Inflammatory macrophage treated with lipopolysaccharide for 4 hours (primary cell): ENCODE data around the gene BCAR3.
"Not testable (repeated sequence)": the region's sequence is repeated elsewhere in the genome, so short reads cannot be mapped to it uniquely, and the experiment has no call there.

ENCODE experiments used
- DNase-seq: peaks from one replicate; pipeline ENCODE4 v3.0.0-alpha.2; 2020

Gene BCAR3

DNA sequence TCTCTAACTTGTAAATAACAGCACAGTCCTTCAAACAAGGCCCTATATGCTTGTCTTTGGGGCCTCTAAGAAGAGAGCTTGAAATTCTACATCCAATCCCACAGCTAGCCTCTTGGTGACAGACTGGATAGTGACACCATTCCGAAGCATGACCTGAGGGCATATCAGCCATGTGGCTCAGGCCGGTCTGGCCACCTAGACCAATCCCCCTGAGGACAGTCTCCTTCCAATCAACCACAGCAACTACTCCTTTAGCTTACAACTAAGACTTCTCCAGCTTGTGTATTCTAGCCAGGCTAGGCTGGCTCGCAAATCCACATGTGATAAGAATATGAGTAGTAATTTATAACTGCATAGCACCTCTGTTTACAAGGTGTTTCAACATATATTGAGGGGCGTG lies 14.0 kb downstream of the BCAR3 start:
- no peak for DNase-seq

DNA sequence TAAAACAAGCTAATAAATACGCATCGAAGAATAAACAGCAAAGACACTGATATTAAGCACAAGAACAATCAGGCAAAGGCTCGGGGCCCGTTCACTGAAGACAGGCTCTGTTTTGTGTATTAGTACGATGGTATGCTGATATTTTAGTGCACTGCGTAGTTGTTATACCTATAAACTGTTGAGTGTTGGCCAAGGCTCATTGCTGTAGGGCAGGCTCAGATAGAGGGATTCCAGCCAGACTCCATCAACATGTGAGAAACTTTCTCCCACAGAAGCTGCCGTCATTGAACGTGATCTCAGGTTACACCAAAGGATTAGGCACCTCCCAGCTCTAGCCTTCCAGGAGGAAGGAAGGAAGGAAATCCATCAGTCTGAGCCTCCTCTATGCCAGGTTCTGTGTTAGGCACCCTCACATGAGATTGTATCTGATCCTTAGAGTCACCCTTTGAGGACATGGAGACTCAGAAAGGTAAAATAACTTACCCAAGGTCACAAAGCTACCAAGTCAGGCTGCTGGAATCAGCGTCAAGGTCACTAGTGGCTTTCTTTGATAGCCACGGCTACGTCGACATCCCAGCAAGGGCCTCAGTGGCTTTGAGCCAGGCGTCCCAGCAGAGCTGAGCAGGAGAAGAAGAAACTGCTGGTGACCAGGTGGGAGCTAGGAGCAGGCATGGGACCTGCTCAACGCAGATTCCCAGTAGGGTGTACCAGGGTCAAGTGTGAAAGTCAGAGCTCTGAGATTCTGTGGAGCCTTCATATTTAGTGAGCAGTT lies 14.8 kb downstream of the BCAR3 start:
- no peak for DNase-seq

DNA sequence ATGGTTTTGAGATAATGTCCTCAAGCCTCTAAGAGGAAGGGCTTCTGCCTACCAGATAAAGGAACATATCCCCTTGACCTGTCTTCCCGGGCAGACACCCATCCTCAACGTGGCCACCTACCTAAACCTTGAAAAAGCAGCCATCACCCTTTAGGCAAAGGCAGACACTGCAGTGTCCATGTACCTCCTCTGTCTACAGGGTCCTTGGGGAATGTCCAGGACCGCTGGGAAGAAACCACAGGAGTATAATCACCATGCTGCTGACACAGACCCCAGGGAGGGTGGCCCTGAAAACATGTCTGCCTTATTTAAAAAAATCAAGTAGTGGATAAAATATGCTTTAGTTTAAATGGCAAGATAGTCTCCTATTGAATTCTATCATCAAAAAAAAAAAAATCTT lies 16.6 kb downstream of the BCAR3 start:
- no peak for DNase-seq

DNA sequence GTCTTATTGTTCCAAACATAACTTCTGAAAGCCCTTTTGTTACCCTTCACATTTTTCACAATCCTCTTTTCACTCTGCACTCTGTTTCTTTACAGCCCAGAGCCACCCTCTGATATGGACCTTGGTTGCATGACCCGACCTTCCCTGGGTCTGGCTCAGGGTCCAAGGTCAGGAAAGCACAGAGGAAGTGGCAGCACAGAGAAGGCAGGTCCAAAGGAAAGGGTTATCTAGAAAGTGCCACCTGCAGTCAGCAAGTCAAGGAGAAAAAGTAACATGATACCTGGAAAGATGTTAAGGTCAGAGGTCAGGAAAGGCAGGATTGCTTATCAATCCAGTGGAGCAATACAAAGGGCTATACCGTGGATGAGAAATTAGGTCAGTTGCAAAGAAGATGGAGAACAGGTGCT lies 18.4 kb downstream of the BCAR3 start:
- DNase-seq: no peak

DNA sequence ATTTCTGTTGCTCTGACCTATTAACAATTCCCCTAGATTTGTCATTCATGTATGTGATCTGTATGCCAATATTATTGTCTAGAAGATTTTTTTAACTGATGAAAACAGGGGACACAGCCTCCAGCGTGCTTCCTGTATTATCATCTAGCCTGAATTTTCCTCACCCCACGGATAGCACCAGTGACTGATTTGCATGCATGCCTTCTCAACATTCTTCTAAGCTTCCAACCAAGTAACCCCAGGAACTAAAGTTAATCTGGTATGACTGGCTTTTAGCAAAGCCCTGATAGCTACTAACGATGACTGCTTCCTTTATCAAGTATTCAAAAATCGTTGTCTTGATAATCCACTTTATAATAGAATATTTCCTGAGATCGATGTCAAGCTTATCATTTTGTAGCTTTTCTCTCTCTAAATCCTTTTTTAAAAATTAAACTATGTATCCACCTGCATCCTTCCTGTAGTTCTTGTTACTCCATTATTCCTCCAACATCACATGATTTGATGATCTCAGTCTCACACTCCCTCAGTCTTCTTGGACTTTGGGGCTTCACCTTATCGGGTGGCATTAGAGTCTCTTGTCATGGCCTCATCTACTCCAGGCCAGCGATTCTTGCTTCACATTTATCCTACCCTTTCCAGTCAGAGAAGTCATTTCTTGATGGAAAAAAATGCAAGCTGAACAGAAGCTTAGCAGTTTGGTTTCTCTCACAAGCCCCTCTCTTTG lies 19.0 kb downstream of the BCAR3 start:
- no peak for DNase-seq

DNA sequence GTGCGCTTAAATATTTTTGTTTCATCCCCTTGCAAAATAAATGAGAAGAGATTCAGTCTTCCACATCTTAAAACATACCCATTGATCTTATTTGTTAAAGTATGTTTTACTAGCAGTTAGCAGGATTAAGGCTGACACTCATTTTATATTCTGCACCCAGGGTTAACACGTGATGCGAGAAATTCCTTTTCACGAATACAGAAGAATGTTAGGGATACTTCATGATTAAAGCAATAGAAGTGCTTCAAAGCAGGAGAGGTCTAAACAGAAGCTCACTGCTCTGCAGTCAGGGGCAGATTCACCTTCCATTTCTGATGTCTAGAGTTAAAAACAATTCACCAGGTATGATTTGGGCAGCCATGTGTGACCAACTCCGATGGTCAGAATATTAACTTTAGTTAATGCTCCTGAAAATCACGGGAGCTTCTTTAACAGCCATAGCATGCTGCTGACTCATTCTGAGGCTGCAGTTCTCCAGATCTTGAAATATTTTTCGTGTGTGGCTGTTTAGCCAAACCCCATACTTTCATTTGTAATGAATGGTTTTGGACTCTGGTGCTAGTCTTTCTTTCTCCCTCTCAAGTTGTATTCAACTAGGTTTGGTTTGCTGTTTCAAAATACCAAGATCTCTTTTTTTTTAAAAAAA lies 19.7 kb downstream of the BCAR3 start:
- DNase-seq: peak; percentile 63

DNA sequence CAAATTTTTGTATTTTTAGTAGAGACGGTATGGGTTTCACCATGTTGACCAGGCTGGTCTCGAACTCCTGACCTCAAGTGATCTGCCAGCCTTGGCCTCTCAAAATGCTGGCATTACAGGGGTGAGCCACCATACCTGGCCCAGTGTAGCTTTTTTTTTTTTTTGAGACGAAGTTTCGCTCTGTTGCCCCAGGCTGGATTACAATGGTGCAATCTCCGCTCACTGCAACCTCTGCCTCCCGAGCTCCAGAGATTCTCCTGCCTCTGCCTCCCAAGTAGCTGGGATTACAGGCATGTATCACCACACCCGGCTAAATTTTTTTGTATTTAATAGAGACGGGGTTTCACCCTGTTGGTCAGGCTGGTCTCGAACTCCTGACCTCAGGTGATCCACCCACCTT lies 20.3 kb downstream of the BCAR3 start:
- not testable (repeated sequence) for DNase-seq

DNA sequence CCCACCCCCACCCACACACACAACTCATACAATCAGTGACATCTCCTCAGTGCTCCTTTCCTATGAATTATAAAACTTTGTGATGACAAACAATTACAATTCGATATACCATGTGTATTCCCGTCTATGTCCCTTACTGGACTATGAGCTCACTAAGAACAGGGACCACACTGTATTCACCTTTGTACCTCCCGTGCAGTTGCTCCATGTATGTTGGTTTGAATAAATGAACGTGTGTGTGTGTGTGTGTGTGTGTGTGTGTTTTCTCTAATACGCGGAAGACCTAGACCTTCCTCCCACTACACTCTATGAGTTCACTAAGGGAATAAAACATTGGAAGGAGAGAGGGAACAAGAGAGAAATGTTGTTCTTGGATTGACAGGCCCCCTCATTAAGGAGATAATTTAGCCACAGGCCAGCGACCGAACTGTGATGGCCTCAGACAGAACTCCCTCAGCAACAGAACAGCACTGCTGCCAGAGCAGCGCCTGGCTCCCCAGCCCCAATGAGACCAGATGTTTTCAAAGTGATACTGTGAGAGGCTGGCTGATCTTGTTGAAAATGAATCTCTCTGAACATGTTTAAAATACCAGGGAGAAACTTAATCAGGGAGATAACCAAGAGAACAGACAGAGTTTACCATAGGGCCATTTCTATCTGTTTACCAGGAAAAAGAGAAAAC lies 21.7 kb downstream of the BCAR3 start:
- no peak for DNase-seq

DNA sequence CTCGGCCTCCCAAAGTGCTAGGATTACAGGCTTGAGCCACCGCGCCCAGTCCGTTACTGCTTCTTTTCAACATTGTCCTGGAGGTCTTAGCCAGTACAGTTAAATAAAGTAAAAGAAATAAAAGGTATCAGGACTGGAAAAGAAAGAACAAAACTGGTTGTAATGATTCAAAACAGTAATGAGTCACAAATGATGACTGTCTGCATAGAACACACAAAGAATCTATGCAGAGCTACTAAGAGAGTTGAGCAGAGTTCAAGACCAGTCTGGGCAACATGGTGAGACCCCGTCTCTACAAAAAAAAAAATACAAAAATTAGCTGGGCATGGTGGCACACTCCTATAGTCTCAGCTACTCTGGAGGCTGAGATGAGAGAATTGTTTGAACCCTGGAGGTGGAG lies 23.4 kb downstream of the BCAR3 start:
- DNase-seq: no peak

DNA sequence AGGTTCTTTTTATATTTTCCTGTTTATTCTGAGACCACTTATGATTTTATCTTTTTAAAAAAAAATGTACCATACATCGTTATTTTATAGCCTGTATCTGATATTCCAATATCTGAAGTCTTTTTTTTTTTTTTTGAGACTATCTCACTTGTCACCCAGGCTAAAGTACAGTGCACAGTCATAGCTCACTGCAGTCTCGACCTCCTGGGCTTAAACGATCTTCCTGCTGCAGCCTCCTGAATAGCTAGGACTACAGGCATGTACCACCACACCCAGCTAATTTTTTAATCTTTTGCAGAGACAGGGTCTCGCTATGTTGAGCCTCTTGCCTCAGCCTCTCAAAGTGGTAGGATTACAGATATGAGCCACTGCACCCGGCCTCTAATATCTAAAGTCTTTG lies 25.1 kb downstream of the BCAR3 start:
- DNase-seq: no peak

DNA sequence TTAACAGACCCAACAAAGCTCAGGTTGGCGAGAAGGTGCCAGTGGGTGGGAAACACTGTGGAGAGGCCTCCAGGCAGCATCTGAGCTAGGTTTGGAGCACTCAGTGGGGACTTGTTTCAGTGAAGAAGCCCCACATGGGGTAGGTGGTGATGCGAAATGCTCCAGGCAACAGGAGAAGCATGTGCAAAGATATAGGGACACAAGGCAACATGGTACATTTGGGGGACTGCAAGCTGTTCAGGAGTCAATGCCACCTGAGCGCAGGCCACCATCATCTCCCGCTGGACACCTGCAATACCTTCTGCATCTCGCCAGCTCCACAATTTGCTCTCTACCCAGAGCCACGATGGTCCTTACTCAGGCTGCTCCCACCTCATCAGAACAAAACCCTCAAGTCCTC lies 28.0 kb downstream of the BCAR3 start:
- DNase-seq: no peak

DNA sequence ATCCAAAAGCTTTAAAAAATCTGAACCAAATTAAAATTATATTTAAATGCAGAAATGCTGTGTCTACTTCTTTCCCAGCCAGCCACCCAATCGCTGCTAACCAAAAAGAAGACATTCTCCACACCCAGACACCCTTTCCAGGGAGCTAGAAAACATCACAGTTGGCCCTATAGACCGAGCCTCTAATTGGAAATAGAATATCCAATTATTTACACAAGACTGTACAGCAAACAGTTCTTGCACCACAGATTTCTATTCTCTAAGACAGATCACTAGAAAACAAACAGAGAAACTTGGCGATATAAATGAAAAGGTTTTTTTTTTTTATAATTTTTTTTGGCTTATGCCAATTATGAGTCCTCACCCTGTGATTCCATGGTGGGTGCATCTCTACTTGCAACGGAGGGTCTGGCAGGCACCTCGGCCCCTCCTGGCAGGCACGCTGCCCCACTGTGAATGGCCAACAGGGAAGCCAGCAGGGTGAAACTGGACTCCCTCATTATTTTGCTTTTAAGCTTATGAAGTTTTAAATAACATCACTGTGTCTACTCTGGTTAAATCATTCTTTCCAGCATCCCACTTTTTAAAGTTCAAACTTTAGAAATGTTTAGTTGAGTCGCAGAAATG lies 29.2 kb downstream of the BCAR3 start:
- no peak for DNase-seq

DNA sequence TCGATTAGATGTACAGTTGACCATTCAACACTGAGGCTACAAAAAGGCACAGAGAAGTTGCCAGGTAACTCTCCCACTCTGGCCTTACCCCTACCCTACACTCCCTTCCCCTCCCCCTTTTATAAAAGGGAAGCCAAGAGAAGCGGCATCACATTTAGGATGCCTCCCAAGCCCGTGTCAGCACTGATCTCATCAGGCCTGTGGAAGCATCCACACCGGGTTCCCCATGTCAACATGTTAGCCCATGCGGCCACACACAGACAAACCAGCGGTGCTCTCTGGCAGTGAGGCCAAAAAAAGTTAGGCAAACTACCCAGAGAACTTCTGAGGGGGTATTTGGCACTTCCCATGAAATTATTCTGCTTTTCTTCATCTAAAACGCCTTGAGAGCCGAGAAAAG lies 29.9 kb downstream of the BCAR3 start:
- DNase-seq: no peak

DNA sequence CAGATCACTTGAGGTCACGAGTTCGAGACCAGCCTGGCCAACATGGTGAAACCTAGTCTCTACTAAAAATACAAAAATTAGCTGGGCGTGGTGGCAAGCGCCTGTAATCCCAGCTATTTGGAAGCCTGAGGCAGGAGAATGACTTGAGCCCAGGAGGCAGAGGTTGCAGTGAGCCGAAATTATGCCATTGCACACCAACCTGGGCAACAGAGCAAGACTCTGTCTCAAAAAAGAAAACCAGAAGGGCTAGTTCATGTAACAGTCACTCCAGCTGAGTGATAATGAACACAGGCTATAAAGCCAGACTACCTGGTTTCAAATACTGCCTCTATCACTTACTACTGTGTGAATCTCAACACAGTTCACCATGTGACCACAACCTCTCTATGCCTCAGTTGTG lies 31.5 kb downstream of the BCAR3 start:
- not testable (repeated sequence) for DNase-seq

DNA sequence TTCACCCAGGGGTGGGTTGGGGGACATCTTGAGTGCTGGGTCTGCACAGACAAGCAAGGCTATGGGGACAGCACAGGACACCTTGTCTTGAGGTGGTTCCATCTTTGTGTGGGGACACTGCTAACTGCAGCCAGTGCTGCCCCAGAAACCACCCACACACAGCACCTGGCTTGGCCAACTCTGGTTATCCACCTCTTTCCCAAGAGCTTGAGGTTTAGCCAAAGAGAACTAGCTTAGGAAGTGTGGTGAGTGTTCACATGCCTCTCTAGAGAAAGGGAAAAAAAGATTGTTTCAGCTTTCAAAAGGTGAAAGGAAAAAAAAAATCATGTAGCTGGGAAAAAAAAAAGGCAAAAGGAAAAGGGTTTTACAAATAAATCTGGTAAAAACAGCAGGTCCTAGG lies 32.4 kb downstream of the BCAR3 start:
- no peak for DNase-seq

DNA sequence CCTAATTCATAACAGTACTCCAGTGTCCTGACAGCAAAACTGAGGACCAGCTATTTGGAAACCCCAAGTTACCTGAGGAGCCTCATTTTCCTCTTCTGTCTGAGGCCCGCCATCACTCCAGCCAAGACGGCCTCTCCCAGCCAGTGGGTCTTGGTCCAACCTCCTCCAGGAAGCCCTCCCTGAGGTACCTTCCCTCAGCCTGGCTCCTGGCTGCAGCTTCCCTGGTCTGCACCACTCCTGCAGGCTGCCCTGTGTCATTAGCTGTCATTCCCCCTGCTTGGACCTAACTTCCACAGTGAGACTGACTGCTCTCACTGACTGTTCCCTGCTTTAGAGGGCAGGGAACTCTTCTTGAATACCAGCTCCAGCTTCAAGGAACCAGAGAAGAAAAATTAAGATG lies 33.0 kb downstream of the BCAR3 start:
- DNase-seq: no peak

DNA sequence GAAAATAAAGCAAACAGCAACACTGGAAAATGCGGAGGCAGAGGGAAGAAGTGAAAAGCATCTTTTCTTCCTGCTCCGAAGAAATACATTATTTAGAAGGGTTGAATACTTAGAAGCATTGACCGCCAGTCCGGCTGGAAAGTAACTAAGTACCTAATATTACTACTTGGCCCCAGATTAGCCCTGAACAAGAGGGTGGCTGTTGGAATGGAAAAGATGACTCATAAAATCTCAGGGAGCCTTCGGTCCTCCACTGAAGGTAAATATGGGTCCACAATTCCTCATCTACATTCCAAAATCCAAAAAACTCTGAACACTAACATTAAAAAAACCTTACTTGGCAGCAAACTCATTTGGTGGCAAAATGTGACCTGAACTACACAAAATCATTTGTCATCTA lies 40.1 kb downstream of the BCAR3 start:
- no peak for DNase-seq

DNA sequence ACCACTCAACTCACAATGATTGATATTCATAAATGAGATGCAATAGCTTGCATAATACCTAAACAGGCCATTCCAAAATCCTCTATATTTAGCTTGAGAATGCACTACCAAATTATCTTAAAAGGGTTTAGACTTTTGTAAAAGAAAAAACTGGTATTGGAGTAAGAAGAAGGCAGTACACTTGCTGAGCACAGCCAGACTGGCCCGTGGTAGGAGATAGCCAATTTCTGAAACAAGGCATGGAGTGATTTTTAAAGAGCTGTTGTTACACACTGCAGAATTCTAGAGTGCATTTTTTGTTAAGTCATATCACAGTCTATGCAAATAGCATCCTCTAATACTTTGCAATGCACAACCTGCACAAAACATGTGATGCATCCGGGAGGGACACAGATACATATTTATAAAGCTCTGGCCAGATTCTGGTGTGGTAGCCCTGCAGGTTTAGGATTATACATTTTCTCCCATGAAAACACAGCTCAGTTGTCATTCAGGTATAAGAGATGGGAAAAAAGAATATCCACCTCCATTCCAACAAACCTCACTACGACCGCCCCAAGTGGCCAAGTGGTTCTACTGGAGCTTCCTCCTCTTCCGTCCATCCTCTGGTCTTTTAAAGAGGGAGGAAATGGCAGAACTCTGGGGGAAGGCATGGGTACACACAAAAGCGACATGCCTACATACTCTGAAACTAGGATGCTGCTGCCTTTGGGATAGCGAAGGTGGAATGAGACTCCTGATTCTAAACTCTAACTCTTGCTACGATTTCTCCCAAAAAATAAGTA lies 40.8 kb downstream of the BCAR3 start:
- no peak for DNase-seq

DNA sequence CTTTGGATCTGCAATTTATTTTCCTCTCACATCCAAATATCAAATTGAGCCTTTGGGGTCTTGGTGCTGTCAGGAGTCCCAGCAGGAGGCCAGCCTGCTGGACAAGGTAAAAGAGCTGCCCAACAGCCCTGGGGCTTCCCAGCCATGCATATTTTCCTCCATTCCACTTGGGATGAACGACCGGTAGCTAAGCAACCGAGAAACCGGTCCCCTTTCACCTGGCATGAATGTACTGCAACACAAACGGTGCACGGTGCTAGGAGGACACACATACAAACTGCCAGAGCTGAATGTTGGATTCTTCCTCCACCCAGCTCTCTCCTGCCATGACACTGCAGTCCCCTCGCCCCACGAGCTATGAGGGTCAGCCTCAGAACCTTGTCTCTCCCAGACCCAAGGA lies 42.7 kb downstream of the BCAR3 start:
- no peak for DNase-seq

DNA sequence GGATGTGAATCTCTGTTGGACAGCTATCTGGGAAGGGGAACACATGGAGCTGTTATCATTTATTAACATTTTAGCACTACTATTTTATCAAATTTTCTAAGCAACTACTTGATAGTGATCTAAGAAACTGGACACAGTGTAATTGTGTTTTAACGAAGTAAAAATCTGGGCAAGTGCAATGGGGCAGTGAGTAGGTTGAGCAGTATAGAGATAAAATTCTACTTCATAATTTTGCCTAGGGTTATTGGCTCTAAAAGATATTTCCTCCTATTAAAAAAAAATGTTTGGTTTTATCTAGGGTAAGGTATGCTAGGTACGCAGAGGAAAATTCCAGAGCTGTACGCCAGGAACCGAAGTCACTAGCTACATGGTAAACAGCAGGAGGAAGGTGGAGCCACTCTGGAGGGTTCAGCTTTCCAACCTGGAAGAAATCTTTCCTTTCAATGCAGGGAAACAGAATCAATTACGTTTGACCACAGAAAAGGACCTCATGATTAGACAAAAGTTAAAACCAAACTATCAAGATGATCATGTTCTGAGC lies 43.3 kb downstream of the BCAR3 start:
- no peak for DNase-seq

DNA sequence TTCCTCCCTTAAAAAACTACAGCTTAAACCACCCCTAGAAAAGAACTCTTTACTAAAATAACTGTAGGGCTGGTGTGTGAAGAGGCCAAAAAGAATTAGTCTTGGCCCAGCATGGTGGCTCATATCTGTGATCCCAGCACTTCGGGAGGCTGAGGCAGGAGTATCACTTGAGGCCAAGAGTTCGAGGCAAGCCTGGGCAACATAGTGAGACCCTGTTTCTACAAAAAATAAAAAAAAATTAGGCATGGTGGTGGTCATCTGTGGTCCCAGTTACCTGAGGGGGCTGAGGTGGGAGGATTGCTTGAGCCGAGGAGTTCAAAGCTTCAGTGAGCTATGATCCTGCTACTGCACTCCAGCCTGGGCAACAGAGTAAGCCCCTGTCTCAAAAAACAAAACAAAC lies 44.9 kb downstream of the BCAR3 start:
- DNase-seq: no peak
